ENCODE results near the gene PER1.
A peak's percentile ranks its signal among the peaks of the same experiment; 100 is the strongest.

Gene PER1

GRCh38 chr17:8162233-8162996 lies 10.2 kb upstream of the PER1 start, which contains the start of gene VAMP2:
Gene VAMP2 (minus strand): TSS chr17:8162948. CDS start chr17:8162879, 69 bp downstream.
- TF ChIP-seq, protein P1, sequence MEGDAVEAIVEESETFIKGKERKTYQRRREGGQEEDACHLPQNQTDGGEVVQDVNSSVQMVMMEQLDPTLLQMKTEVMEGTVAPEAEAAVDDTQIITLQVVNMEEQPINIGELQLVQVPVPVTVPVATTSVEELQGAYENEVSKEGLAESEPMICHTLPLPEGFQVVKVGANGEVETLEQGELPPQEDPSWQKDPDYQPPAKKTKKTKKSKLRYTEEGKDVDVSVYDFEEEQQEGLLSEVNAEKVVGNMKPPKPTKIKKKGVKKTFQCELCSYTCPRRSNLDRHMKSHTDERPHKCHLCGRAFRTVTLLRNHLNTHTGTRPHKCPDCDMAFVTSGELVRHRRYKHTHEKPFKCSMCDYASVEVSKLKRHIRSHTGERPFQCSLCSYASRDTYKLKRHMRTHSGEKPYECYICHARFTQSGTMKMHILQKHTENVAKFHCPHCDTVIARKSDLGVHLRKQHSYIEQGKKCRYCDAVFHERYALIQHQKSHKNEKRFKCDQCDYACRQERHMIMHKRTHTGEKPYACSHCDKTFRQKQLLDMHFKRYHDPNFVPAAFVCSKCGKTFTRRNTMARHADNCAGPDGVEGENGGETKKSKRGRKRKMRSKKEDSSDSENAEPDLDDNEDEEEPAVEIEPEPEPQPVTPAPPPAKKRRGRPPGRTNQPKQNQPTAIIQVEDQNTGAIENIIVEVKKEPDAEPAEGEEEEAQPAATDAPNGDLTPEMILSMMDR (IDR thresholded peaks at IDR 0.05; ENCODE audit: insufficient read depth, low read length, poor library complexity, severe bottlenecking): no peak
- peak; percentile 79 for DNase-seq (ENCODE audit: extremely low read depth, insufficient read length)
- Histone ChIP-seq H3K4me3 (replicated peaks; ENCODE audit: low read depth, low read length) (peak within 1 kb of the TSS; percentile 95), H3K27me3 (replicated peaks; ENCODE audit: control insufficient read depth, insufficient read depth, low read length) (no peaks in the 10 kb centered on the region), H3K36me3 (ENCODE audit: control insufficient read depth, insufficient read depth, low read length) (peaks cover 5% of the 10 kb centered on the region)

DNA sequence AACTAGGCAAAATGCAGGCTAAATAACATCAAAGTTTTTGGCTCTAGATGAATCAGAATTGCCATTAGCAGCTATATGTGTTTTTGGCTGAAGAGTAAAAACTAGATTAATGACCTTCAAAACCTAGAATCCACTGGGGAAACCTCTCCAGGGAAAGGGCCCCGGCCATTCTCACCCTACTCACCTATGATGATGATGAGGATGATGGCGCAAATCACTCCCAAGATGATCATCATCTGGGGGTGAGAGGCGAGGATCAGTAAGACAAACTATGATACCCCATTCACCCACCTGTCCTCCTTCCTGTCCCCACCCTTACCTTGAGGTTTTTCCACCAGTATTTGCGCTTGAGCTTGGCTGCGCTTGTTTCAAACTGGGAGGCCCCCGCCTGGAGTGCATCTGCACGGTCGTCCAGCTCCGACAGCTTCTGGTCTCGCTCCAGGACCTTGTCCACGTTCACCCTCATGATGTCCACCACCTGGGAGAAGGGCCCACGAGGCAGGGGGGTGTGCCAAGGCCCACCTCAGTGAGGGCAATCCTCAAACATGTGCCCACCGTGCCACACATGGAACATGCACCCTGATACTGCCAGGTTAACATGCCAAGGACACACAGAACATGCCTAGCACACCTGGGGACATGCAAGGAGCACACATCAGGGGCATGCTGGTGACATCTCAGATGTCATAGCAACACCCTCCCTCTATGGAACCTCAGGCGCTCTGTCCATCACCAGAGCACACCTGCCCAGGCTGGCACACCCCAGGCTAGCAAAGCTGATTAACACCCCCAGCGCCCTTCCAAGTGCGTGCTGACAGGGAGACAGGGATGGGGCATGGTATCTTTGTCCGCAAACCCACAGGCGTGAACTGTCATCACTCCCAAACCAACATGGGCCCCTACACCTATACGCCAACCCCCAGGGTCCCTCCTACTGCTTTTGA lies 9.4 kb upstream of the PER1 start:
- Histone ChIP-seq H3K36me3 (ENCODE audit: control insufficient read depth, insufficient read depth, low read length) (peaks cover 5% of the 10 kb centered on the region), H3K4me3 (replicated peaks; ENCODE audit: low read depth, low read length) (peak overlapping the region; percentile 95), H3K27me3 (replicated peaks; ENCODE audit: control insufficient read depth, insufficient read depth, low read length) (no peaks in the 10 kb centered on the region)
- TF ChIP-seq, protein P1 (IDR thresholded peaks at IDR 0.05; ENCODE audit: insufficient read depth, low read length, poor library complexity, severe bottlenecking): no peak
- DNase-seq (ENCODE audit: extremely low read depth, insufficient read length): no peak

DNA sequence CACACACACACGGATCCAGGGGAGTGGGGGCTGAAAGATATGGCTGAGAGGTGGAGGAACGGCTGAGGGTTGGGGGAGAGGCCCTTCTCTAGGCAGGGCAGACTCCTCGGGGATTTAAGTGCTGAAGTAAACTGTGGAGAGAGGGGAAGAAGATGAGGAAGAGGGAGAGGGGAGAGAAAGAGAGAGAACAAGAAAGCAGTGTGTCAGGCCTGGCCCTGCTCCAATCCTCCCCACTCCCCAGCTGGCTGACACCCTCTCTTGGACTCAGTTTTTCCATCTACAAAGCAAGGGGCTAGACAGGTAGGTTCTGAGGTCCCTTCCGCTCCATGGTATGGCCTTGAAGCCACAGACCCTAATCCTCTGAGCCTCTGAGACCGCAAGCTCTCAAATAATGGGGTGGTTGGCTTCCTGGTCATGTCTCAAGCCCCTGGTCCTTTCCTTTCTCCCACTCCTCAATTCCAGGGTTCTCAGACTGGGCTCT lies 8.6 kb upstream of the PER1 start:
- TF ChIP-seq, protein P1 (IDR thresholded peaks at IDR 0.05; ENCODE audit: insufficient read depth, low read length, poor library complexity, severe bottlenecking): no peak
- peaks cover 5% of the 10 kb centered on the region for H3K36me3 ChIP-seq (ENCODE audit: control insufficient read depth, insufficient read depth, low read length)
- H3K4me3 ChIP-seq (replicated peaks; ENCODE audit: low read depth, low read length): no peak overlapping the region
- no peaks in the 10 kb centered on the region for H3K27me3 ChIP-seq (replicated peaks; ENCODE audit: control insufficient read depth, insufficient read depth, low read length)
- no peak for DNase-seq (ENCODE audit: extremely low read depth, insufficient read length)

DNA sequence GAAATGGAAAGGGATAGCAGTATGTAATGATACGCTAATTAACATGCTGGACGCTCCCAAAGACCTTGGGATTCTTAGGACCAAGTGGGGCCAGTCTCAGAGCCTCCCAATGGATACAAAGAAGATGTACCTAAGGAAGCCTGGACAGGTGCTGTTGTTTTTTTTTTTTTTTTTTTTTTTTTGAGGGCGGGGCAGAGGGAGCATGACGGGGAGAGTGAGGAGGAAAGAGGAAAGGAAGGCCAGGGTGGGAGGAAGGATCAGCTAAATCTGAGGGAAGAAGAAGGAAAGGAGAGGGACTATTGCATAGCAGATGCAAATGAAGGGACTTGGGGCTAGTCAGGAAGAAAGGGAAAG lies 8.0 kb upstream of the PER1 start:
- Histone ChIP-seq H3K36me3 (ENCODE audit: control insufficient read depth, insufficient read depth, low read length) (peaks cover 5% of the 10 kb centered on the region), H3K27me3 (replicated peaks; ENCODE audit: control insufficient read depth, insufficient read depth, low read length) (no peaks in the 10 kb centered on the region), H3K4me3 (replicated peaks; ENCODE audit: low read depth, low read length) (no peak overlapping the region)
- TF ChIP-seq, protein P1 (IDR thresholded peaks at IDR 0.05; ENCODE audit: insufficient read depth, low read length, poor library complexity, severe bottlenecking): no peak
- DNase-seq (ENCODE audit: extremely low read depth, insufficient read length): no peak

- Histone ChIP-seq H3K36me3 (ENCODE audit: control insufficient read depth, insufficient read depth, low read length) (peaks cover 5% of the 10 kb centered on the region), H3K4me3 (replicated peaks; ENCODE audit: low read depth, low read length) (no peak overlapping the region), H3K27me3 (replicated peaks; ENCODE audit: control insufficient read depth, insufficient read depth, low read length) (no peaks in the 10 kb centered on the region)
- TF ChIP-seq, protein P1 (IDR thresholded peaks at IDR 0.05; ENCODE audit: insufficient read depth, low read length, poor library complexity, severe bottlenecking): no peak
- no peak for DNase-seq (ENCODE audit: extremely low read depth, insufficient read length)
Measured at GRCh38 chr17:8159459-8160223, 7.4 kb upstream of the PER1 start.
